ENCODE measurements around the gene EMILIN1.

- TF ChIP-seq EZH2 (IDR thresholded peaks at IDR 0.05) (no peak), POLR2AphosphoS5 (IDR thresholded peaks at IDR 0.05; ENCODE audit: borderline replicate concordance, low read depth, low read length) (no peak), FOXP2 (optimal IDR thresholded peaks at IDR 0.05; ENCODE audit: control extremely low read depth, extremely low read length, insufficient read depth) (no peak)
Measured at GRCh38 chr2:27115519-27115918, 37.1 kb downstream of the EMILIN1 start.
